GM23248 (cell line): Measurements from ENCODE around the gene DOK7. TPM values are rescaled to one million over a fixed set of nuclear protein-coding genes. Genes with fewer than 3 reads are reported as not detected.

ENCODE experiments used
- DNase-seq: peaks from one replicate; pipeline ENCODE4 v3.0.0-alpha.2; 2015
- H2AFZ ChIP-seq: fragments of 200-600 bp; sonication (generic); 2 replicates; pipeline ENCODE4 v1.6.1; 2016; ENCODE audit warnings: antibody characterized with exemption
- H3F3A ChIP-seq: fragments of 200-600 bp; sonication (generic); 2 replicates; pipeline ENCODE4 v1.6.1; 2016; ENCODE audit warnings: mild to moderate bottlenecking, antibody characterized with exemption, mixed run types; ENCODE audit not compliant: insufficient read depth
- H3K27ac ChIP-seq: fragments of 200-600 bp; sonication (generic); 2 replicates; pipeline ENCODE4 v1.5.1; 2016; ENCODE audit warnings: mild to moderate bottlenecking
- H3K27me3 ChIP-seq: fragments of 200-600 bp; sonication (generic); replicated peaks from 2 replicates; pipeline ENCODE4 v1.6.1; 2016; ENCODE audit warnings: mild to moderate bottlenecking; ENCODE audit not compliant: insufficient read depth
- H3K36me3 ChIP-seq: fragments of 200-600 bp; sonication (generic); 2 replicates; pipeline ENCODE4 v1.6.1; 2016; ENCODE audit warnings: low read depth, mild to moderate bottlenecking
- H3K4me1 ChIP-seq: fragments of 200-600 bp; sonication (generic); 2 replicates; pipeline ENCODE4 v1.6.1; 2016; ENCODE audit warnings: mild to moderate bottlenecking; ENCODE audit not compliant: insufficient read depth
- H3K4me2 ChIP-seq: fragments of 200-600 bp; sonication (generic); one replicate; pipeline ENCODE4 v1.6.1; 2016; ENCODE audit warnings: mild to moderate bottlenecking; ENCODE audit not compliant: unreplicated experiment
- H3K4me3 ChIP-seq: fragments of 200-600 bp; sonication (generic); 2 replicates; pipeline ENCODE4 v1.5.1; 2016; ENCODE audit warnings: mild to moderate bottlenecking
- H3K79me2 ChIP-seq: fragments of 200-600 bp; sonication (generic); 2 replicates; pipeline ENCODE4 v1.6.1; 2016; ENCODE audit warnings: mild to moderate bottlenecking; ENCODE audit not compliant: insufficient read depth
- H3K9ac ChIP-seq: fragments of 200-600 bp; sonication (generic); 2 replicates; pipeline ENCODE4 v1.6.1; 2016; ENCODE audit warnings: mild to moderate bottlenecking
- H3K9me2 ChIP-seq: fragments of 200-600 bp; sonication (generic); 2 replicates; pipeline ENCODE4 v1.6.1; 2016; ENCODE audit warnings: mixed run types, mild to moderate bottlenecking, moderate library complexity; ENCODE audit not compliant: insufficient read depth
- H3K9me3 ChIP-seq: fragments of 200-600 bp; sonication (generic); one replicate; pipeline ENCODE4 v1.6.1; 2017; ENCODE audit warnings: low read depth
- H4K20me1 ChIP-seq: fragments of 200-600 bp; sonication (generic); 2 replicates; pipeline ENCODE4 v1.6.0; 2016; ENCODE audit not compliant: insufficient read depth
- EZH2 ChIP-seq: fragments of 200-600 bp; sonication (generic); IDR thresholded peaks from 2 replicates; pipeline ENCODE4 v1.6.1; 2018; ENCODE audit warnings: antibody characterized with exemption, mild to moderate bottlenecking; ENCODE audit not compliant: insufficient read depth, poor library complexity, severe bottlenecking
- EZH2phosphoT487 ChIP-seq: fragments of 200-600 bp; sonication (generic); IDR thresholded peaks from 2 replicates; pipeline ENCODE4 v1.6.1; 2018; ENCODE audit warnings: antibody characterized with exemption, moderate library complexity, mild to moderate bottlenecking, low read depth; ENCODE audit not compliant: insufficient read depth
- WGBS, 2 experiments: methylation state at CpG; one replicate each; pipeline ENCODE4 v1.1.6; 2015 to 2017; ENCODE audit warnings: low lambda C conversion rate in 2 of 2, low coverage in 1 of 2; ENCODE audit errors: missing lambda C conversion rate in 2 of 2; 5-methylcytosine and 5-hydroxymethylcytosine counted together
- in situ Hi-C: fragments of 300-500 bp; cut with MboI; formaldehyde crosslinking; loops from 2 replicates; pipeline ENCODE4 v1.15.0; 2020
- polyA plus RNA-seq: library from polyadenylated mRNA; unstranded; fragments of >200 nt; fragmentation: Nextera tagmentation; extraction: Ambion mirVana; gene quantifications from 2 replicates; pipeline ENCODE4 v1.2.1, GENCODE V29; 2016
- total RNA-seq: library from RNA; depleted of rRNA; stranded (reverse); fragments of >200 nt; shearing (Covaris generic); gene quantifications from 2 replicates; pipeline ENCODE4 v1.2.3, GENCODE V29; 2014

The DOK7 gene
- total and polyA plus RNA-seq, 2 experiments from 2014 or later = not detected

DNA sequence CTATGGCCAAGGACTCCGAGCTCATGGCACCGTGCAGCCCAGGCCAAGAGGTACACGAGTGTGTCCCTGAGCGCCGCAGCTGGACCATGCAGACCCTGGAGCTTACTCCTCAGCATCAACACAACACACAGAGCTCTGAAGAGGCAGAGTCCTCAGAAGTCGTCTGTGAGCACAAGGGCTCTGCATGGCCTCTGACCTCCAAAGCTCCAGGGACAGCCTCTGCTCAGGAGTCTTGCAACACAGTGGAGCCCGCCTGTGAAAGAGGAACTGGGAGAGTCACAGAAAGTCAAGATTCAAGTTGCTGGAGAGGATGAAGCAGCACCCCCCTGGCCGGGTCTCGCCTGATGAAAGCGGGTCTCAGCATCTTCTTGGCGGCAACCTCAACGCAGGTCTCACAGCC, 66.3 kb downstream of the DOK7 start:
- in situ Hi-C loops = no loop called here
- H3F3A ChIP-seq = no peaks in the 10 kb centered on the region
- DNase-seq = no peak
- no peaks in the 10 kb centered on the region for H3K9me2 ChIP-seq
- no peak overlapping the region for H2AFZ ChIP-seq
- H3K27me3 ChIP-seq = no peaks in the 10 kb centered on the region
- H3K79me2 ChIP-seq = peaks cover 54% of the 10 kb centered on the region
- H3K4me1 ChIP-seq = peaks cover 8% of the 10 kb centered on the region; the same call in 1 of the 2 replicates
- 92 to 94% methylated on average over 12 of the region's 12 CpGs for WGBS, 2 experiments
- H3K27ac ChIP-seq = no peak overlapping the region
- no peak overlapping the region for H3K9ac ChIP-seq
- no peak overlapping the region for H3K4me3 ChIP-seq
- TF ChIP-seq EZH2 (no peak), EZH2phosphoT487 (no peak)
- no peaks in the 10 kb centered on the region for H4K20me1 ChIP-seq
- H3K9me3 ChIP-seq = no peaks in the 10 kb centered on the region
- no peaks in the 10 kb centered on the region for H3K36me3 ChIP-seq
- no peak overlapping the region for H3K4me2 ChIP-seq

DNA sequence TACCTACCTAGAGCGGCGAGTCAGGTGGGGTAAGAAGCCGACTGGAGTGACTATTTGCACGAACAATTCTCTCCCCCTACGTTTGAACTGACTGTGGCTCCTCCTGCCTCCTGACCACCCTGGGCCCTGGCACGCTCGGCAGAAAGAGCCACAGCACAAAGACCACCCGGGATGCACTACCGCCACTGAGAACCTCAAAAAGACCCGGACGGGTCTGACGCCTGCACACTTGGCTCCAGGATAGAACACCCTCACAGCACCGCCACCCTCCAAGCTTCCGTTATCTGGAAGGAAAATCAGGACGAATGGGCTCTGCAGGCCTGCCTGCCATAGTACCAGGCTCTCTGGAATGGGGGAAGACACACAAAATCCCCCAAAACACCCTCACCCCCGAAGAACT, 66.9 kb downstream of the DOK7 start:
- no peak for TF ChIP-seq EZH2phosphoT487
- no peak for TF ChIP-seq EZH2
- Histone ChIP-seq H4K20me1 (no peaks in the 10 kb centered on the region), H3K36me3 (no peaks in the 10 kb centered on the region), H3K27ac (no peak overlapping the region), H3F3A (no peaks in the 10 kb centered on the region), H3K4me1 (peaks cover 8% of the 10 kb centered on the region; the same call in 1 of the 2 replicates), H3K9me3 (no peaks in the 10 kb centered on the region), H2AFZ (no peak overlapping the region), H3K4me3 (no peak overlapping the region), H3K79me2 (peaks cover 54% of the 10 kb centered on the region), H3K9me2 (no peaks in the 10 kb centered on the region), H3K9ac (no peak overlapping the region), H3K4me2 (no peak overlapping the region), H3K27me3 (no peaks in the 10 kb centered on the region)
- WGBS, 2 experiments = 89 to 91% methylated on average over 15 to 16 of the region's 16 CpGs
- no peak for DNase-seq
- in situ Hi-C loops = no loop called here

DNA sequence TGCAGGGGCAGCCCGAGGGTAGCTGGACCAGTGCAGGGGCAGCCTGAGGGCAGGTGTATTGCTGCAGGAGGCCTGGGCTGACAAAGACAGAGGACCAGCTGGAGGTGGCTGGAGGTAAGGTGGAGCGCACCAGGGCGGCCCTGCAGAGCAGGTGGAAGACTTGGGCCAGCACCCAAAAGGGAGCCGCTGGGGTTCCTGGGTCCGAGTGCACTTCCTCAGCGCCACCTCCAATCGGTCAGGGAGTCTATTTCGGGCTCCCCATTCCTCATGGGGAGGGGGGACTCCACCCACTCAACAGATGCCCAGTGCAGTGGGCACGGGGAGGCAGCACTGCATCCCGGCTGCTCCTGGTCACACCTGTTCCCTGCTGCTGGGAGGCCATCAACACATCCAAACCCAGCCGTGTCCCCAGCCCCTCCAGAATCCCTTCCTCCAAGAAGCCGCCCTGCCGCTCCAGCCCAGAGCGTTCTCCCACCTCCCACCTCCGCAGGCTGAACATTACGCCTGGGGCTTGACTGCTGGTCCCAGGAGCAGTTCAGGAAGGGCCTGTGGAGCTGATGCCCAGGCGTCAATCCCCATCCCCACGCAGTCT, 67.7 kb downstream of the DOK7 start:
- H3K9me2 ChIP-seq = no peaks in the 10 kb centered on the region
- H4K20me1 ChIP-seq = no peaks in the 10 kb centered on the region
- no peaks in the 10 kb centered on the region for H3F3A ChIP-seq
- TF ChIP-seq EZH2 (no peak), EZH2phosphoT487 (no peak)
- no peak for DNase-seq
- H3K36me3 ChIP-seq = no peaks in the 10 kb centered on the region
- H3K4me1 ChIP-seq = peaks cover 8% of the 10 kb centered on the region; the same call in 1 of the 2 replicates
- in situ Hi-C loops = no loop called here
- peak overlapping the region; percentile 83 for H3K9ac ChIP-seq
- peak overlapping the region; percentile 86 for H3K4me3 ChIP-seq
- no peak overlapping the region for H2AFZ ChIP-seq
- H3K9me3 ChIP-seq = no peaks in the 10 kb centered on the region
- peaks cover 54% of the 10 kb centered on the region for H3K79me2 ChIP-seq
- H3K27ac ChIP-seq = no peak overlapping the region
- peak overlapping the region; percentile 92 for H3K4me2 ChIP-seq
- 66 to 68% methylated on average over 17 to 18 of the region's 18 CpGs for WGBS, 2 experiments
- no peaks in the 10 kb centered on the region for H3K27me3 ChIP-seq

DNA sequence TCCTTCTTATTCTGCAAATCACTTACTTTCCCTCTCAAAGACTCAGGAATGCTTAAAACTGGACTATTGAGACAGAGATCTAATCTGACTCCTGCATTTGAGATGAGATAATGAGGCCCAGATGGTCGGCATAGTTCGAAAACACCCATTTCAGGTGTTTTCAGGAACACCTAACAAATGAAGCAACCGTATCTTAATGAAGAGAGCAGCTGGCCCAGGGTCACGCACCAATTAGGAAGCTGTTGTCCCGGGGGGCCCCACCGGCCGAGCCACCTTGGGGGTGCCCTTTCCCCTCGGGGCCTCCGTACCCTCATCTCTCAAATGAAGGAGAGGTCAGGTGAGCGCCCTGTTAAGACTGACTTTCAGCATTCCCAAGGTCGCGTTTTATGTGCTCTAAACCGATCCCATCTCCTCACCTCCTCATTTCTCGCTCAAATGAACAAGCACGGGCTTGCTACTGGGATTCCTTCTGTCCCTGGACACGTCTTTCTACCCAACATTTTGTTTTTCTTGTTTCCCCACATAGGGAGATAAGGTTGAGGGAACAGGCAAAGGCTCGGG, 68.3 kb downstream of the DOK7 start:
- Histone ChIP-seq H3K9ac (peak overlapping the region; percentile 83), H3K4me1 (peaks cover 8% of the 10 kb centered on the region; the same call in 1 of the 2 replicates), H3K27me3 (no peaks in the 10 kb centered on the region), H2AFZ (peak overlapping the region; percentile 73), H3K36me3 (no peaks in the 10 kb centered on the region), H3K4me3 (peak overlapping the region; percentile 86), H3K27ac (no peak overlapping the region), H3K79me2 (peaks cover 54% of the 10 kb centered on the region), H3K4me2 (peak overlapping the region; percentile 92), H3F3A (no peaks in the 10 kb centered on the region), H4K20me1 (no peaks in the 10 kb centered on the region), H3K9me3 (no peaks in the 10 kb centered on the region), H3K9me2 (no peaks in the 10 kb centered on the region)
- in situ Hi-C loops = no loop called here
- TF ChIP-seq EZH2 (no peak), EZH2phosphoT487 (no peak)
- WGBS, 2 experiments = 12 to 14% methylated on average over 17 of the region's 17 CpGs
- DNase-seq = no peak
